SK-N-DZ (cell line): Measurements from ENCODE around the gene PAIP2.

Experiments
- DNase-seq: peaks from one replicate; pipeline ENCODE4 v3.0.0-alpha.2; 2015; ENCODE audit warnings: low spot score
- small RNA-seq, 2 experiments: library from RNA; depleted of rRNA; stranded (forward); fragments of <200 nt; gene quantifications; one replicate each; pipeline ENCODE3, GENCODE V24; 2014

Gene PAIP2

GRCh38 chr5:139410121-139410992 is 68.7 kb downstream of the PAIP2 start:
- no peak for DNase-seq

- no peak for DNase-seq
Observed at GRCh38 chr5:139410993-139411828, 69.6 kb downstream of the PAIP2 start.

- DNase-seq: no peak
Observed at GRCh38 chr5:139413153-139413552, 71.5 kb downstream of the PAIP2 start.

- no peak for DNase-seq
Observed at GRCh38 chr5:139413963-139414362, 72.3 kb downstream of the PAIP2 start.

- no peak for DNase-seq
Observed at GRCh38 chr5:139414581-139415130, 73.0 kb downstream of the PAIP2 start.

GRCh38 chr5:139415221-139415861 is 73.7 kb downstream of the PAIP2 start:
- no peak for DNase-seq

GRCh38 chr5:139415869-139416268 is 74.2 kb downstream of the PAIP2 start:
- no peak for DNase-seq

GRCh38 chr5:139416651-139417050 is 75.0 kb downstream of the PAIP2 start:
- DNase-seq: no peak

GRCh38 chr5:139417214-139417613 is 75.6 kb downstream of the PAIP2 start:
- DNase-seq: no peak

- no peak for DNase-seq
Observed at GRCh38 chr5:139418793-139419192, 77.1 kb downstream of the PAIP2 start.

Small RNAs within 50 kb of the gene (small RNA-seq; reads per million reads assigned to genes)
- gene RNA5SP195: 0 reads per million in 2 experiments
